A673 (cell line): ENCODE data around the gene ZNF737. TPM values are rescaled to one million over a fixed set of nuclear protein-coding genes. Genes with fewer than 3 reads are reported as not detected.
A peak's percentile ranks its signal among the peaks of the same experiment; 100 is the strongest.
"Not testable (repeated sequence)": the region's sequence is repeated elsewhere in the genome, so short reads cannot be mapped to it uniquely, and the experiment has no call there.

Experiments used
- BruUV-seq: library from RNA; stranded (reverse); fragments of 400-500 nt; replicated peaks from 2 replicates; lab custom pipeline; 2021; lab: Mats Ljungman, UMichigan
- CTCF ChIA-PET: fragments of 300-600 bp; sonication (Branson Sonifier 250); formaldehyde crosslinking; loops from one replicate; lab custom pipeline; 2022; ENCODE audit warnings: antibody characterized with exemption; lab: Charles Lee
- POLR2A ChIA-PET: fragments of 300-600 bp; sonication (Branson Sonifier 250); formaldehyde crosslinking; loops from one replicate; lab custom pipeline; 2022; ENCODE audit warnings: antibody characterized with exemption; ENCODE audit not compliant: low non-redundant PET; lab: Charles Lee
- DNase-seq: peaks from one replicate; pipeline ENCODE4 v3.0.0-alpha.2; 2015; ENCODE audit warnings: low spot score
- H3K27ac ChIP-seq: fragments of 200-600 bp; sonication (generic); 2 replicates; pipeline ENCODE4 v1.5.1; 2016; ENCODE audit warnings: mixed run types, low read depth, mild to moderate bottlenecking, mixed read lengths, antibody characterized with exemption, low read length; ENCODE audit not compliant: poor library complexity, severe bottlenecking
- H3K27me3 ChIP-seq: fragments of 200-600 bp; sonication (generic); replicated peaks from 2 replicates; pipeline ENCODE4 v1.6.1; 2017; ENCODE audit warnings: mixed run types, low read depth, mild to moderate bottlenecking, mixed read lengths, antibody characterized with exemption, low read length; ENCODE audit not compliant: insufficient read depth, poor library complexity
- H3K36me3 ChIP-seq: fragments of 200-600 bp; sonication (generic); 2 replicates; pipeline ENCODE4 v1.6.1; 2016; ENCODE audit warnings: mixed run types, mild to moderate bottlenecking, mixed read lengths, antibody characterized with exemption, low read length; ENCODE audit not compliant: insufficient read depth, poor library complexity, severe bottlenecking
- H3K4me1 ChIP-seq: fragments of 200-600 bp; sonication (generic); 2 replicates; pipeline ENCODE4 v1.6.1; 2017; ENCODE audit warnings: mixed run types, mild to moderate bottlenecking, mixed read lengths, antibody characterized with exemption, low read length; ENCODE audit not compliant: insufficient read depth, poor library complexity, severe bottlenecking
- H3K4me3 ChIP-seq: fragments of 200-600 bp; sonication (generic); 2 replicates; pipeline ENCODE4 v1.5.1; 2016; ENCODE audit warnings: low read depth, mixed run types, mild to moderate bottlenecking, mixed read lengths, low read length; ENCODE audit not compliant: poor library complexity, severe bottlenecking
- H3K9me3 ChIP-seq: fragments of 200-600 bp; sonication (generic); 2 replicates; pipeline ENCODE4 v1.6.1; 2016; ENCODE audit warnings: mixed run types, low read depth, mild to moderate bottlenecking, mixed read lengths, antibody characterized with exemption, low read length; ENCODE audit not compliant: poor library complexity, severe bottlenecking
- EZH2 ChIP-seq: fragments of 200-600 bp; sonication (generic); IDR thresholded peaks from 2 replicates; pipeline ENCODE4 v1.6.1; 2017; ENCODE audit warnings: borderline replicate concordance, low read depth, mild to moderate bottlenecking, mixed read lengths, antibody characterized with exemption, low read length; ENCODE audit not compliant: poor library complexity, severe bottlenecking
- intact Hi-C: fragments of 100-400 bp; cut with micrococcal nuclease; formaldehyde crosslinking; loops from one replicate; pipeline ENCODE4 v1.10.0; 2022; ENCODE audit not compliant: unreplicated experiment
- total RNA-seq: library from RNA; stranded (reverse); gene quantifications from 2 replicates; pipeline ENCODE4 v1.2.3, GENCODE V29; 2021
- TF ChIP-seq, protein P1 (sequence below): fragments of 300-800, 200-600 bp; sonication (generic); conservative IDR thresholded peaks from 2 replicates; pipeline ENCODE4 v1.5.1; 2017; ENCODE audit warnings: low read depth, mild to moderate bottlenecking, antibody characterized with exemption, low read length, moderate library complexity, mixed read lengths

ZNF737 gene
- total RNA-seq, 1 experiment from 2014 or later, result 2.7 TPM

DNA sequence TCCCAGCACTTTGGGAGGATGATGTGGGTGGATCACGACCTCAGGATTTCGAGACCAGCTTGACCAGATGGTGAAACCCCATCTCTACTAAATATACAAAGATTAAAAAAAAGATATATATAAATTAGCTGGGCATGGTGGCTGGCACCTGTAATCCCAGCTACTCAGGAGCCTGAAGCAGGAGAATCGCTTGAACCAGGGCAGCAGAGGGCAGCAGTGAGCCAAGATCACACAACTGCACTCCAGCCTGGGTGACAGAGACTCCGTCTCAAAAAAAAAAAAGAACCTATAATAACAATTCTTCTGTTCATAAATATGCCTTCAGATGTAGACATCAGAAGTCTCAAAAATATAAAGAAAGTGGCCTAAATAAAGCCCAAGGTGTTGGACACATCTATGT lies 7.6 kb downstream of the ZNF737 start:
- Histone ChIP-seq H3K27me3 (no peaks in the 10 kb centered on the region), H3K9me3 (peaks cover 28% of the 10 kb centered on the region), H3K36me3 (no peaks in the 10 kb centered on the region), H3K4me3 (no peak overlapping the region), H3K27ac (no peak overlapping the region), H3K4me1 (no peaks in the 10 kb centered on the region)
- CTCF ChIA-PET, result no interaction called here
- no peak for DNase-seq
- TF ChIP-seq EZH2, result no peak
- TF ChIP-seq, protein P1, sequence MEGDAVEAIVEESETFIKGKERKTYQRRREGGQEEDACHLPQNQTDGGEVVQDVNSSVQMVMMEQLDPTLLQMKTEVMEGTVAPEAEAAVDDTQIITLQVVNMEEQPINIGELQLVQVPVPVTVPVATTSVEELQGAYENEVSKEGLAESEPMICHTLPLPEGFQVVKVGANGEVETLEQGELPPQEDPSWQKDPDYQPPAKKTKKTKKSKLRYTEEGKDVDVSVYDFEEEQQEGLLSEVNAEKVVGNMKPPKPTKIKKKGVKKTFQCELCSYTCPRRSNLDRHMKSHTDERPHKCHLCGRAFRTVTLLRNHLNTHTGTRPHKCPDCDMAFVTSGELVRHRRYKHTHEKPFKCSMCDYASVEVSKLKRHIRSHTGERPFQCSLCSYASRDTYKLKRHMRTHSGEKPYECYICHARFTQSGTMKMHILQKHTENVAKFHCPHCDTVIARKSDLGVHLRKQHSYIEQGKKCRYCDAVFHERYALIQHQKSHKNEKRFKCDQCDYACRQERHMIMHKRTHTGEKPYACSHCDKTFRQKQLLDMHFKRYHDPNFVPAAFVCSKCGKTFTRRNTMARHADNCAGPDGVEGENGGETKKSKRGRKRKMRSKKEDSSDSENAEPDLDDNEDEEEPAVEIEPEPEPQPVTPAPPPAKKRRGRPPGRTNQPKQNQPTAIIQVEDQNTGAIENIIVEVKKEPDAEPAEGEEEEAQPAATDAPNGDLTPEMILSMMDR, result 0 out of 2 replicates have a peak, but pooled peaks have one; percentile 10
- no TSS peak for BruUV-seq
- POLR2A ChIA-PET, result no interaction called here
- intact Hi-C loops, result no loop called here

DNA sequence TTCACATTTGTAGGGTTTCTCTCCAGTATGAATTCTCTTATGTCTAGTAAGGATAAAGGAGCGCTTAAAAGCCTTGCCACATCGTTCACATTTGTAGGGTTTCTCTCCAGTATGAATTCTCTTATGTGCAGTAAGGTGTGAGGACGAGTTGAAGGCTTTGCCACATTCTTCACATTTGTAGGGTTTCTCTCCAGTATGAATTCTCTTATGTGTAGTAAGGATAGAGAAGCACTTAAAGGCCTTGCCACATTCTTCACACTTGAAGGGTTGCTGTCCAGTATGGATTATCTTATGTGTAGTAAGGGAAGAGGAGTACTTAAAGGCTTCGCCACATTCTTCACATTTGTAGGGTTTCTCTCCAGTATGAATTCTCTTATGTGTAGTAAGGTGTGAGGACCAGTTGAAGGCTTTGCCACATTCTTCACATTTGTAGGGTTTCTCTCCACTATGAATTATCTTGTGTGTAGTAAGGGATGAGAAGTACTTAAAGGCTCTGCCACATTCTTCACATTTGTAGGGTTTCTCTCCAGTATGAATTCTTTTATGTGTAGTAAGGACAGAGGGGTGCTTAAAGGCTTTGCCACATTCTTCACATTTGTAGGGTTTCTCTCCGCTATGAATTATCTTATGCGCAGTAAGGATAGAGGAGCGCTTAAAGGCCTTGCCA lies 20.8 kb downstream of the ZNF737 start:
- H3K4me3 ChIP-seq, CTCF ChIA-PET, DNase-seq, H3K27ac ChIP-seq, intact Hi-C loops, H3K4me1 ChIP-seq, BruUV-seq, H3K36me3 ChIP-seq, POLR2A ChIA-PET, H3K27me3 ChIP-seq: not testable (repeated sequence)
- H3K9me3 ChIP-seq, result peaks cover 63% of the 10 kb centered on the region

DNA sequence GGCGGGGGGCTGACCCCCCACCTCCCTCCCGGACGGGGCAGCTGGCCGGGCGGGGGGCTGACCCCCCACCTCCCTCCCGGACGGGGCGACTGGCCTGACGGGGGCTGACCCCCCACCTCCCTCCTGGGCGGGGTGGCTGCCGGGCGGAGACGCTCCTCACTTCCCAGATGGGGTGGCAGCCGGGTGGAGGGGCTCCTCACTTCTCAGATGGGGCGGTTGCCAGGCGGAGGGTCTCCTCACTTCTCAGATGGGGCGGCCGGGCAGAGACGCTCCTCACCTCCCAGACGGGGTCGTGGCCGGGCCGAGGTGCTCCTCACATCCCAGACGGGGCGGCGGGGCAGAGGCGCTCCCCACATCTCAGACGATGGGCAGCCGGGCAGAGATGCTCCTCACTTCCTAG lies 35.3 kb downstream of the ZNF737 start:
- intact Hi-C loops, BruUV-seq, H3K4me3 ChIP-seq, DNase-seq, CTCF ChIA-PET, H3K27me3 ChIP-seq, H3K36me3 ChIP-seq, H3K4me1 ChIP-seq, H3K27ac ChIP-seq, POLR2A ChIA-PET: not testable (repeated sequence)
- peaks cover 20% of the 10 kb centered on the region for H3K9me3 ChIP-seq

DNA sequence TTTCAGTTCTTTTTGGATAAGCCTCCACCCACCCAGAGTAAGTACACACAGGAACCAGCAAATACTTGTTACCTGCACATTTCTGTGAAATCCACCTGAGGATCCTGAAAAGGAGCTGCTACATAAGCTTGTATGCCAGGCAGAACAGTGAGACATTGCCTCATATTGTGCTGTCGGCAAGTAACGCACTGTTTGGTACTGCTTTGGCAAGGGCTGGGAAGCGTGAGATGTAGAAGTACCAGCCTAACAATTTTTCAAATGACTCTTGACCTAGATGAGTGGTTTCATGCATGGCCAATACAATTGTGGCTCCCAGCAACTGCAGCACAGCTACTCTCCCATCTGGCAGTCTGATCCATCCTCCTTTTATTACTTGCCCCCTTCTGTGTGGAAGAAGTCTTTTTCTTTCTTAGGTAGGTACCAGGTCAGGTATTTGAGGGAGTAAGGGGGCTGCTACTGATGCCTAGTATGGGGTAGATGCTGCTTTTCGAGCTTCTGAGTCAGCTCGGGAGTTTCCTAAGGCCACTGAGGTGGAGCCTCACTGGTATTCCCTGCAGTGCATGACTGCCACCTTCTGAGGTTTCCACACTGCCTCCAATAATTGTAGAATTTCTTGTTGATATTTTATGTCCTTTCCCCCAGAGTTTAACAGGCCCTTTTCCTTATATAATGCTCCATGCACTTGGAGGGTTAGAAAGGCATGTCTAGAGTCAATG lies 52.2 kb downstream of the ZNF737 start:
- intact Hi-C loops, result no loop called here
- CTCF ChIA-PET, result no interaction called here
- Histone ChIP-seq H3K9me3 (peaks cover 18% of the 10 kb centered on the region), H3K36me3 (no peaks in the 10 kb centered on the region), H3K27ac (no peak overlapping the region), H3K27me3 (no peaks in the 10 kb centered on the region), H3K4me1 (no peaks in the 10 kb centered on the region), H3K4me3 (no peak overlapping the region)
- no peak for TF ChIP-seq EZH2
- TF ChIP-seq, protein P1, result no peak
- BruUV-seq, result no TSS peak
- POLR2A ChIA-PET, result no interaction called here
- DNase-seq, result no peak
